DND-41 (cell line): Measurements from ENCODE around the gene YBX3.

ENCODE experiments used
- ATAC-seq: fragments of 200-7000 bp; cut with Tn5 transposase; 3 replicates; pipeline ENCODE4 v1.9.1; 2021; ENCODE audit warnings: low read depth; ENCODE audit not compliant: insufficient read depth
- DNase-seq: peaks from one replicate; pipeline ENCODE4 v3.0.0-alpha.2; 2020
- H2AFZ ChIP-seq: 2 replicates; pipeline ENCODE4 v1.6.0; 2012; ENCODE audit warnings: low read depth, low read length
- H3K27ac ChIP-seq: 2 replicates; pipeline ENCODE4 v1.5.1; 2012; ENCODE audit warnings: low read length, inconsistent platforms
- H3K27me3 ChIP-seq: fragments of 200-600 bp; sonication (generic); 2 replicates; pipeline ENCODE4 v1.6.0; 2012; ENCODE audit warnings: low read length, mild to moderate bottlenecking, inconsistent platforms; ENCODE audit not compliant: insufficient read depth, poor library complexity
- H3K36me3 ChIP-seq: 2 replicates; pipeline ENCODE4 v1.5.1; 2012; ENCODE audit warnings: low read length, inconsistent platforms; ENCODE audit not compliant: insufficient read depth
- H3K4me1 ChIP-seq: 2 replicates; pipeline ENCODE4 v1.5.1; 2012; ENCODE audit warnings: mild to moderate bottlenecking, low read length; ENCODE audit not compliant: insufficient read depth
- H3K4me2 ChIP-seq: 2 replicates; pipeline ENCODE4 v1.6.0; 2012; ENCODE audit warnings: mild to moderate bottlenecking, moderate library complexity, low read length, inconsistent platforms; ENCODE audit not compliant: insufficient read depth
- H3K4me3 ChIP-seq, 2 experiments: fragments of 200-600 bp in 1 of 2; shearing (Covaris generic) in 1 of 2; 2 replicates each; pipeline ENCODE4 v1.5.1; 2012 to 2016; ENCODE audit warnings: inconsistent platforms in 2 of 2, low read length in 2 of 2, mild to moderate bottlenecking in 2 of 2, low read depth in 1 of 2, moderate library complexity in 1 of 2
- H3K79me2 ChIP-seq: 2 replicates; pipeline ENCODE4 v1.6.0; 2012; ENCODE audit warnings: low read length, inconsistent platforms; ENCODE audit not compliant: insufficient read depth
- H3K9ac ChIP-seq: 2 replicates; pipeline ENCODE4 v1.6.0; 2012; ENCODE audit warnings: low read depth, mild to moderate bottlenecking, inconsistent platforms, low read length, moderate library complexity
- H3K9me3 ChIP-seq: 2 replicates; pipeline ENCODE4 v1.5.1; 2012; ENCODE audit warnings: low read length, moderate library complexity, mild to moderate bottlenecking, inconsistent platforms; ENCODE audit not compliant: insufficient read depth, severe bottlenecking
- H4K20me1 ChIP-seq: 2 replicates; pipeline ENCODE4 v1.6.0; 2012; ENCODE audit warnings: low read length; ENCODE audit not compliant: insufficient read depth
- CTCF ChIP-seq: IDR thresholded peaks from 2 replicates; pipeline ENCODE4 v1.5.1; 2012; ENCODE audit warnings: borderline replicate concordance, low read length, moderate library complexity, mild to moderate bottlenecking; ENCODE audit not compliant: poor library complexity, severe bottlenecking; ENCODE audit errors: extremely low read depth
- EZH2 ChIP-seq: IDR thresholded peaks from 3 replicates; pipeline ENCODE4 v1.6.1; 2012; ENCODE audit warnings: borderline replicate concordance, low read depth, mild to moderate bottlenecking, moderate library complexity, low read length, inconsistent platforms; ENCODE audit not compliant: severe bottlenecking

YBX3 gene

GRCh38 chr12:10715491-10715890, 7.6 kb downstream of the YBX3 start:
- TF ChIP-seq CTCF (no peak), EZH2 (no peak)
- H3K9ac ChIP-seq: no peak overlapping the region
- H3K27ac ChIP-seq: no peak overlapping the region
- H3K79me2 ChIP-seq: peaks cover 33% of the 10 kb centered on the region
- H3K27me3 ChIP-seq: no peaks in the 10 kb centered on the region
- DNase-seq (peak; percentile 61), ATAC-seq (peak; percentile 97)
- H3K4me3 ChIP-seq: no peak overlapping the region
- peaks cover 55% of the 10 kb centered on the region for H3K4me1 ChIP-seq
- H3K36me3 ChIP-seq: peaks cover 56% of the 10 kb centered on the region
- peaks cover 27% of the 10 kb centered on the region; the same call in 1 of the 2 replicates for H4K20me1 ChIP-seq
- H3K9me3 ChIP-seq: no peaks in the 10 kb centered on the region
- H2AFZ ChIP-seq: no peak overlapping the region
- peak overlapping the region; percentile 28; the same call in 1 of the 2 replicates for H3K4me2 ChIP-seq

- Histone ChIP-seq H3K9ac (no peak overlapping the region), H2AFZ (no peak overlapping the region), H3K4me2 (no peak overlapping the region), H4K20me1 (no peaks in the 10 kb centered on the region; the same call in 1 of the 2 replicates), H3K9me3 (no peaks in the 10 kb centered on the region), H3K4me1 (no peaks in the 10 kb centered on the region), H3K79me2 (no peaks in the 10 kb centered on the region), H3K27ac (no peak overlapping the region), H3K36me3 (peaks cover 71% of the 10 kb centered on the region; the same call in 1 of the 2 replicates), H3K27me3 (no peaks in the 10 kb centered on the region), H3K4me3 (no peak overlapping the region)
- no peak for TF ChIP-seq EZH2
- TF ChIP-seq CTCF: no peak
- ATAC-seq (no peak), DNase-seq (no peak)
Measured at GRCh38 chr12:10709808-10710207, 13.3 kb downstream of the YBX3 start.

- no peak overlapping the region for H2AFZ ChIP-seq
- no peak overlapping the region for H3K9ac ChIP-seq
- no peaks in the 10 kb centered on the region for H3K27me3 ChIP-seq
- ATAC-seq (no peak), DNase-seq (no peak)
- H3K4me2 ChIP-seq: no peak overlapping the region
- H3K27ac ChIP-seq: no peak overlapping the region
- H3K4me1 ChIP-seq: no peaks in the 10 kb centered on the region
- no peaks in the 10 kb centered on the region; the same call in 1 of the 2 replicates for H4K20me1 ChIP-seq
- TF ChIP-seq EZH2 (no peak), CTCF (no peak)
- H3K4me3 ChIP-seq: no peak overlapping the region
- no peaks in the 10 kb centered on the region for H3K9me3 ChIP-seq
- H3K79me2 ChIP-seq: no peaks in the 10 kb centered on the region
- peaks cover 70% of the 10 kb centered on the region for H3K36me3 ChIP-seq
Measured at GRCh38 chr12:10708862-10709261, 14.3 kb downstream of the YBX3 start.

- Histone ChIP-seq H2AFZ (no peak overlapping the region), H3K4me2 (no peak overlapping the region), H3K27me3 (no peaks in the 10 kb centered on the region), H3K4me1 (no peaks in the 10 kb centered on the region), H4K20me1 (no peaks in the 10 kb centered on the region; the same call in 1 of the 2 replicates), H3K9ac (no peak overlapping the region), H3K4me3 (no peak overlapping the region), H3K9me3 (no peaks in the 10 kb centered on the region), H3K79me2 (no peaks in the 10 kb centered on the region), H3K36me3 (peaks cover 77% of the 10 kb centered on the region), H3K27ac (no peak overlapping the region)
- ATAC-seq: no peak
- DNase-seq: no peak
- TF ChIP-seq CTCF (no peak), EZH2 (no peak)
Measured at GRCh38 chr12:10705655-10706054, 17.5 kb downstream of the YBX3 start.
